GM18870 (cell line): Measurements from ENCODE around the gene NAT9.

Source experiments
- ATAC-seq: cut with Tn5 transposase; IDR thresholded peaks from one replicate; pipeline ENCODE4 v1.9.1; 2021; ENCODE audit warnings: moderate library complexity; ENCODE audit not compliant: unreplicated experiment

Gene NAT9

DNA sequence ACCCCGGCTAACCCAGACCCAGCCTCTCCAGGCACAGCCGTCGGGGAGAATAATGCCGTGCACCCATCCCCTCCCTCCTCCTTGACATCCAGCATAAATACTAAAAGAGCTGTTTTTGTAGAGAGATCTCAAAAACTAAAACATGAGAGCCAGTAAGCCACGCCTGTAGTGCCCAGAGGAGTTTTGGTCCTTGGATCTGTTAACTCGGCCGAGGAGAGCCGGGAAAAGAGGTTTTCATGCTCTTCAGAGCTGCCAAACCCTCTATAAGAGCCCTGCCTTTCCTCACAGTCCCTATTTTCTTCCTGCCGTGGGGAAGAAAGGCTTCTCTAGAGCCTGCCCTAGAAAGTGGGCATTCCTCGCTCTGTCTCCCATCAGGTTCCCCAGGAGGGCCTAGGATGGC is 30.2 kb upstream of the NAT9 start:
- ATAC-seq = no peak

- no peak for ATAC-seq
Observed at GRCh38 chr17:74805591-74805991, 29.4 kb upstream of the NAT9 start.

DNA sequence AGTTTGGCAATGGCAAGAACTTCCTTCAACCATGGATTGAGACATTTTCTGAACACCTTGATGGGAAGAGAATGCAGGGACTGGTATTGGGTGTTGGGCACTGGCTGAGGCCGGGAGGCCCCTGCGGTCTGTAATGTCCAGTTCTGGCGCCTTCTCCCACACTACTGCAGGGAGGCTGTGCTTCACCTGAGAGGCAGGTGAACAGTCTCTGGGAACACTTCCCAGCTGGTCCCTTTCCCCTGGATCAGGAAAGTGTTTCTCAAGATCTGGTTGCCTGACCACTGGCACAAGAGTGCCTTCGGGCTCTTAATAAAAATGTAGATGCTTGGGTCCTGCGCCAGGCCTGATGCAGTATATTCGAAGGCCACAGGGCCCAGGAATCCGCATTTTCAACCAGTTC is 28.5 kb upstream of the NAT9 start:
- ATAC-seq = no peak

DNA sequence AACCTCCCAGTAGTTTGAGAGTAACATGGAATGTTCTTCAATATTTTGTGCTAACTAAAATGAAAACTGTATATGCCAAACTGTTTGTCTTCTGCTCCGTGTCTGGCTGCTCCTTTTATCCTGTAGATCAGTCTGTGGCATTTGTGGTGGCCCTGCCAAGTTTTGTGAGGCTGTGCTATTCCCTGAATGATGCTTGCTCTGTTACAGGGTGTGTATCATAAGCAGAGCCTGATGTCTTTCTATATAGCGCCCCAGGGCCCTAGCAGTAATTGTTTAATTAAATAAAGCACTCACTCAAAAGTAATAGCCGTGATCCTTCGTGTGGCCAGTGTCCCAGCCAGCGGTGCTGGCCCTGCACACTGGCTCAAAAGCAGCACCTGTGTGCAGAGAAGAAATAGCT is 27.8 kb upstream of the NAT9 start:
- ATAC-seq = no peak

GRCh38 chr17:74803388-74803930 is 27.3 kb upstream of the NAT9 start:
- ATAC-seq = no peak

DNA sequence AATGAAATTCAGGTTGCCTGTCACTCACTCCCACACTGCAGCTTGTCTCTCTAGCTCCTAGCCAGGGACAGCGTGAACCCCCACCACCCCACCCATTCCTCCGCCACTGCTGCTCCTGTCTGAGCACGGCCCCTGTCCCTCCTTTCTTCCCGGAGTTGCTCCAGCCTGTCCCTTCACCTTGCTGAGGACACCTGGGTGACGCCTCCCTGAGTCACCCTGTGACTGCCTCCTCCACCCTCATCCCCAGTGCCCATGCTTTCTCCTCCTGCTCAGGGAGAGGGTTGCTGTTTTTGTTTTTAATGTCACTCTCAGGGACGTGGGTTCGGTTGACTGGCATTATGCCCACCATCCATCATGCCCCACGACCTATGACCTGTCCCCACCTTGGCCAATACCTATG is 25.8 kb upstream of the NAT9 start:
- ATAC-seq = no peak

DNA sequence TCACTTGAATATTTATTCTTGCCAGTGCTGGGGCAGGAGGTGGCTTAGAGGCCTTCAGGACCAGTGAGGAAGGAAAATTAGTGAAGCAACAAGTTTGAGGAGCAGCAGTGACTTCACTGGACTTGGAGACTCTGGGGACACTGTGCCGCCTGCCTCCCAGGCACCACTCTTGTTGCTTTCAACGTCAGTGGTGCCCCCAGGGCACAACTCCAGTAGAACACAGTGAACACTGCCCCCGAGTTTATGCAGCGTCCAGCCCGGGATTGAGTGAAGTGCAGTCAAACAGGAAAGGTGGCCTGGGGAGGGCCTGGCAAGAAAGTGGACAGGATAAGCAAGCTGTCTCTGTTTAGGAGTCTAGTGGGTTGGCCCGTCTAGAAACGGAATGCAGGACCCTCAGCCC is 24.4 kb upstream of the NAT9 start:
- ATAC-seq = no peak

DNA sequence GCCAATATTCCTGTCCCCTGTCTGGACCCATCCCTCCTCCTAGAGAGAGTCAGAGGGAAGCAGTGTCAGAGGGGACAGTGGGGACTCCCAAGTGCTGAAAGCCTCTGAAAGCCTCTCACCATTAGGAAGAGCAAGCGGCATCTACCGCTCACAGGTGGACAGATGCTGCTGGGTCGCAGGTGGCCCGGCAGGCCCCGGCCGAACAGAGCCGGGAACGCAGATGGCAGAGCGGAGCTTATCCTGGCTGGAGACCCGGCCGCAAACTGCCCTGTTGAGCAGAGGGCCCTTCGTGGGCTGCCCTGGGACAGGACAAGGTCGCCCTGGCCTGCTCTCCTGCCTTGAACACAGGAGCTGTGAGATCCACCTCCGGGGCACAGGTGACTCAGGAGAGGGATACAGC is 23.0 kb upstream of the NAT9 start:
- no peak for ATAC-seq

DNA sequence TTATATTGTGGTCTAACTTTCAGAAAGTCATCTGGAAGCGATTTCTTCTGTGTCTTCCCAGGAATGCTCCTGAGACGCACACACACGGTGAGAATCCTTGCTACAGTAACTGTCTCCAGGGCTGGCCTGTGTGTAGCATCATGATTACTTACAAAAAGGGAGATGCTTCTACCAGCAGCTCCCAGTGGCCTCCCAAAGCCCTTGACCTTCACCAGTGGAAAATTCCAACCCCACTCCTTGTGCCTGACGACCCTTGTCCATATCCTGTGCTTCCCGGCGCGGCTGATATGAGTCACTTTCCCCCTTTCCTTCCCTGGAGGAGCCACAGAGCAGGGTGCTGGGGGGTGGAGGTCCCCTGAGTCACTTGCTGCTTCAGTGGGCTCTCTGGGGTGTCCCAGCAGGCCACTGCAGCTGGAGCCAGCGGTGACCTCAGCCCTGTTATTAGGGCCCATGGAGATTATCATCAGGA is 22.1 kb upstream of the NAT9 start:
- ATAC-seq = no peak

GRCh38 chr17:74797824-74798223 is 21.7 kb upstream of the NAT9 start:
- no peak for ATAC-seq

DNA sequence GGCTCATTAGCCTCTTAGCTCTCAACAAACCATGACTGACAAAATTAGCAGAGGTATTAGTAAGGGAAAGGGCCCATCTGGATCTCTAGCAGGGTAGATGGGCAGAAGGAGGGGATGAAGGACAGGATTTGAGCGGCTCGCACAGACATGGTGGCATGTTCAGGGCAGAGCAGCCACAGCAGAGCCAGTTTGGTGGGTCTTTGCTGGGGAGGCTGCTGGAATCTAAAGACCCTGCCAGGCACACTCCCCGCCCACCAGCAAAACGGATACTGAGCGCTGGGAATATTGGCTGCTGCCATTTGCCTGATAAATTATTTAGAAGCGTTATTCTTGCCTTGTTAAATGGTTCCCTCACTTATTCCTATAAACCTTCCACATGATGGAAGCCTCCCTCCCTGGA is 20.7 kb upstream of the NAT9 start:
- no peak for ATAC-seq

DNA sequence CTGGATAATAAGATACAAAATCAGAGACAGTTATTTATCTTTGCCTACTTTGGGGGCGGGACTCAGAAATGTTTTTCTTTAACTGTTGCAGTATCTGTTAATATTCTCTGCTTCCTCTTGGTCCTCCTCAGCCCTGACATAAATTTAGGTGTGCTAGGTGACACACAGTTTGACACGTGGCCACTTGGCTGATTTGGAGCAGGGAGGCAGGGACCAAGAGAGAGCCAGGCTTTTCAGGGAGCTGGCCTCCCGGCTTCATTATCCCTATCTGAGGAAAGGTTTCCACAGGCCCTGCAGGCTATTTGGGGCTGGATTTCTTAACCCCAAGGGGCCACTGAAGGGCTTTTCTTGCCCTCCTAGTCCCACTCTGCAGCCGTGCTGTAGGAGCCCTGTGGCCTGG is 20.1 kb upstream of the NAT9 start:
- no peak for ATAC-seq

GRCh38 chr17:74795327-74796020 is 19.3 kb upstream of the NAT9 start:
- ATAC-seq = no peak

- no peak for ATAC-seq
Observed at GRCh38 chr17:74792586-74793105, 16.5 kb upstream of the NAT9 start.

GRCh38 chr17:74790161-74791058 is 14.3 kb upstream of the NAT9 start:
- ATAC-seq = no peak

- ATAC-seq = no peak
Observed at GRCh38 chr17:74786431-74787055, 10.4 kb upstream of the NAT9 start.

- ATAC-seq = no peak
Observed at GRCh38 chr17:74785981-74786360, 9.8 kb upstream of the NAT9 start.

DNA sequence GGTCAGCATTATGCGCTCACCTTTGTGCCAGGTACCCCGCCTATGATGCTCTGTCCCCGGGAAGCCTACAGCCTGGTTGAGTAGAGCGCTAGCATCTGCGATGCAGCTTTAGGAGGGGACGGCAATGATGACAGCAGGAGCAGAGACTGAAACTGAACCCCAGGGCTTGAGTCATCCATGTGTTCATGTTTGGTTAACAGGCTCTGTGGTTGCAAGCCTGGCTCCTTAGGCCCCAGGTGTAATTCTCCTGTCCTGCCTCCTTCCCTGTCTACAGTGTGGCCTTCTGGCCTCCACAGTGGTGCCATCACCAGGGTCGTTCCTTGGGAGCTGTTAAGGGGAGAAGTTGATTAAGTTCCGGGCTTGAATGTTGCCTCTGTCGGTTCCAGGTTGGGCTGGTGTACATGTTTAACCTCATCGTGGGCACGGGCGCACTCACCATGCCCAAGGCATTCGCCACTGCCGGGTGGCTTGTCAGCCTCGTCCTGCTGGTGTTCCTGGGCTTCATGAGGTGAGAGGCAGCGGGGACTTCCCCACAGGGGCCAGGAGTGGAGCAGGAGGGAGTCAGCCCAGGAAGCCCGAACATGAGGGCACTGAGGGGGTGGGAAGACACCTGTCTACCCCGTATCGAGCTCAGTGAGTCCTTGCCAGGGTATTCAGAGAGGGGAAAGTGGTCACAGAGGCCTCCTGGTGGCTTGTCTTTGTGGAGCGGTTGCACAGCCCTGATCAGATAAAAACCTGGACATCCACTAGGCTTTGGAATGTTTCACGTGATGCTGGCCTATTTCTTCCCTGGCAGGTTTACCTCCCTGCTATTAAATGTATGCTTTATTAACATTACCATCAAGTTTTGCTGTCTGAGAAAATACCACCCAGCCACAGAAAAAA is 9.2 kb upstream of the NAT9 start:
- no peak for ATAC-seq

DNA sequence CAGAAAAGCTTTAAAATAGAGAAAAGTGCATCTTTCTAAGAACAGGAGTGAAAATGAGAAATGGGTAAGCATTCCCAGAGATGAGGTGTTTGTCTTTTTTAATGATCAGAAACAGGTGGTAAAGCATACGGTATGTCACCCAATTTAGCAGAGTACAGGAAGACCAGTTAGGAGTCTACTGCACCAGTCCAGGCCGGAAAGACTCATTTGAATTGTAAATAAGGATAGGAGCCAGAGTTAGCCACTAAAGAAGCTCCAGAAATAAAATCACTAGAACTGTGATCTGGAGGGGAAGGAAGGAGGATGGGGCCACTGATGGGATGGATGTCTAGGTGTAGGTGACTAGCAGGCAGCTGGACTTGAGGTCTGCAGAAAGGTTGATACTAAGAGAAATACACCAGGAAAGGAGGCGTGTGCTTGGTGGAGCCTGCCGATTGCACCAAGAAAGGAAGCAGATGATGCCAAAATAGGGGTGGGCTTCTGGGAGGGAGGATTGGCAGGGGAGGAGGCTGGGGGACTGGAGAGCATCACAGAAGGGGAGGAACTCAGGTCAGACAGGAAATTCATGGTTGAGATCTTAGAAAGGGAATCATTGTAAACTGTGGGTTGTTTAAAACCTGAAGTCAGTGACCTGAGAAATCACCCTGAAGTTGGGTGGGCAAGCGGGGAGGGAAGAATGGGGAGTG is 8.1 kb upstream of the NAT9 start:
- no peak for ATAC-seq

GRCh38 chr17:74782571-74782970 is 6.4 kb upstream of the NAT9 start:
- no peak for ATAC-seq
